GM23248 (cell line): ENCODE measurements around the gene RRAGB. TPM values are rescaled to one million over a fixed set of nuclear protein-coding genes. Genes with fewer than 3 reads are reported as not detected.
A peak's percentile ranks its signal among the peaks of the same experiment; 100 is the strongest.

ENCODE experiments used
- DNase-seq: peaks from one replicate; pipeline ENCODE4 v3.0.0-alpha.2; 2015
- H2AFZ ChIP-seq: fragments of 200-600 bp; sonication (generic); 2 replicates; pipeline ENCODE4 v1.6.1; 2016; ENCODE audit warnings: antibody characterized with exemption
- H3F3A ChIP-seq: fragments of 200-600 bp; sonication (generic); 2 replicates; pipeline ENCODE4 v1.6.1; 2016; ENCODE audit warnings: mild to moderate bottlenecking, antibody characterized with exemption, mixed run types; ENCODE audit not compliant: insufficient read depth
- H3K27ac ChIP-seq: fragments of 200-600 bp; sonication (generic); 2 replicates; pipeline ENCODE4 v1.5.1; 2016; ENCODE audit warnings: mild to moderate bottlenecking
- H3K27me3 ChIP-seq: fragments of 200-600 bp; sonication (generic); replicated peaks from 2 replicates; pipeline ENCODE4 v1.6.1; 2016; ENCODE audit warnings: mild to moderate bottlenecking; ENCODE audit not compliant: insufficient read depth
- H3K36me3 ChIP-seq: fragments of 200-600 bp; sonication (generic); 2 replicates; pipeline ENCODE4 v1.6.1; 2016; ENCODE audit warnings: low read depth, mild to moderate bottlenecking
- H3K4me1 ChIP-seq: fragments of 200-600 bp; sonication (generic); 2 replicates; pipeline ENCODE4 v1.6.1; 2016; ENCODE audit warnings: mild to moderate bottlenecking; ENCODE audit not compliant: insufficient read depth
- H3K4me2 ChIP-seq: fragments of 200-600 bp; sonication (generic); one replicate; pipeline ENCODE4 v1.6.1; 2016; ENCODE audit warnings: mild to moderate bottlenecking; ENCODE audit not compliant: unreplicated experiment
- H3K4me3 ChIP-seq: fragments of 200-600 bp; sonication (generic); 2 replicates; pipeline ENCODE4 v1.5.1; 2016; ENCODE audit warnings: mild to moderate bottlenecking
- H3K79me2 ChIP-seq: fragments of 200-600 bp; sonication (generic); 2 replicates; pipeline ENCODE4 v1.6.1; 2016; ENCODE audit warnings: mild to moderate bottlenecking; ENCODE audit not compliant: insufficient read depth
- H3K9ac ChIP-seq: fragments of 200-600 bp; sonication (generic); 2 replicates; pipeline ENCODE4 v1.6.1; 2016; ENCODE audit warnings: mild to moderate bottlenecking
- H3K9me2 ChIP-seq: fragments of 200-600 bp; sonication (generic); 2 replicates; pipeline ENCODE4 v1.6.1; 2016; ENCODE audit warnings: mixed run types, mild to moderate bottlenecking, moderate library complexity; ENCODE audit not compliant: insufficient read depth
- H3K9me3 ChIP-seq: fragments of 200-600 bp; sonication (generic); one replicate; pipeline ENCODE4 v1.6.1; 2017; ENCODE audit warnings: low read depth
- H4K20me1 ChIP-seq: fragments of 200-600 bp; sonication (generic); 2 replicates; pipeline ENCODE4 v1.6.0; 2016; ENCODE audit not compliant: insufficient read depth
- EZH2 ChIP-seq: fragments of 200-600 bp; sonication (generic); IDR thresholded peaks from 2 replicates; pipeline ENCODE4 v1.6.1; 2018; ENCODE audit warnings: antibody characterized with exemption, mild to moderate bottlenecking; ENCODE audit not compliant: insufficient read depth, poor library complexity, severe bottlenecking
- EZH2phosphoT487 ChIP-seq: fragments of 200-600 bp; sonication (generic); IDR thresholded peaks from 2 replicates; pipeline ENCODE4 v1.6.1; 2018; ENCODE audit warnings: antibody characterized with exemption, moderate library complexity, mild to moderate bottlenecking, low read depth; ENCODE audit not compliant: insufficient read depth
- WGBS, 2 experiments: methylation state at CpG; one replicate each; pipeline ENCODE4 v1.1.6; 2015 to 2017; ENCODE audit warnings: low lambda C conversion rate in 2 of 2, low coverage in 1 of 2; ENCODE audit errors: missing lambda C conversion rate in 2 of 2; 5-methylcytosine and 5-hydroxymethylcytosine counted together
- in situ Hi-C: fragments of 300-500 bp; cut with MboI; formaldehyde crosslinking; loops from 2 replicates; pipeline ENCODE4 v1.15.0; 2020
- polyA plus RNA-seq: library from polyadenylated mRNA; unstranded; fragments of >200 nt; fragmentation: Nextera tagmentation; extraction: Ambion mirVana; gene quantifications from 2 replicates; pipeline ENCODE4 v1.2.1, GENCODE V29; 2016
- total RNA-seq: library from RNA; depleted of rRNA; stranded (reverse); fragments of >200 nt; shearing (Covaris generic); gene quantifications from 2 replicates; pipeline ENCODE4 v1.2.3, GENCODE V29; 2014

RRAGB gene
- total and polyA plus RNA-seq, 2 experiments from 2014 or later = 19.0 to 21.3 TPM

DNA sequence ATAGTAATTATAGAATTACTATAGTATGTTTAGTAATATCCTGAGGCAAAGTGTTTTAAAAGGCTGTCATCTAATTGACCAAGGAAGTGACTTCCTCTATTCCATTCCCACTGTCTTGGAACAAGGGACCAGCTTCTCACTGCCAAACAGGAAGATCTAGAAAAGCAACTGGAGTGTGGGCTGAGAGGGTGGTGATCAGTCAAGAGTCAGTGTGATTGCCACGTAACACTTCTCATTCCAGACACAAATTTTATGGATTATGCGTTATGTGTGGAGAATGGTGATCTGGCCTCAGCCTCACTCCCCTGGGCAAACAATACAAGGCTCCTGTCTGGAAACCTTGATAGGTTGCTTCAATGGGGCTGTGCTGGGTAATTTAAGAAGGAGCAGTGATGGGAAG, 60.0 kb downstream of the RRAGB start:
- no peak overlapping the region for H2AFZ ChIP-seq
- no peak overlapping the region for H3K9ac ChIP-seq
- H3K4me2 ChIP-seq = no peak overlapping the region
- DNase-seq = no peak
- no peaks in the 10 kb centered on the region for H3K9me2 ChIP-seq
- H3K4me1 ChIP-seq = no peaks in the 10 kb centered on the region
- H3K79me2 ChIP-seq = no peaks in the 10 kb centered on the region
- H3K27ac ChIP-seq = no peak overlapping the region
- 96 to 100% methylated on average over 2 of the region's 2 CpGs for WGBS, 2 experiments
- no peak overlapping the region for H3K4me3 ChIP-seq
- H3K9me3 ChIP-seq = no peaks in the 10 kb centered on the region
- no peaks in the 10 kb centered on the region for H4K20me1 ChIP-seq
- H3K36me3 ChIP-seq = no peaks in the 10 kb centered on the region
- TF ChIP-seq EZH2 = no peak
- TF ChIP-seq EZH2phosphoT487 = no peak
- in situ Hi-C loops = no loop called here
- H3K27me3 ChIP-seq = no peaks in the 10 kb centered on the region
- no peaks in the 10 kb centered on the region for H3F3A ChIP-seq

DNA sequence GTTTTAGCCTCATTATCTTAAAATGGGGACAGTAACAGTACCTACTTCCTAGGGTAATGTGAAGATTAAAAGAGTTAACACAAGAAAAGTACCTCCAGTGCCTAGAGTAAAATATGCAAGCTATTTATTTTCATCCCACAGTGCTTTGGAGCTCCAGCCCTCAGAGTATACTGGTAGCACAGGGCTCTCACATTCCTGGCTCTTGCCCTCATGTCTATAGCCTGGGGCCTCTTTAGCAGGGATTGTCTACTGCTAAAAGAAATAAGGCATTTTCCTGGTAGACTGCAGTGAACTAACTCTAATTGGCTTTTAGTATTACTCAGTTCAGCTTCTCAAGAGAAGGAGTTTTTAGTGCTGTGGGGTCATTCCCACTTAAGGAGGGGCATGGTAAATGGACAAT, 60.8 kb downstream of the RRAGB start:
- H3F3A ChIP-seq = no peaks in the 10 kb centered on the region
- no peaks in the 10 kb centered on the region for H3K79me2 ChIP-seq
- H3K27ac ChIP-seq = no peak overlapping the region
- H2AFZ ChIP-seq = no peak overlapping the region
- H3K27me3 ChIP-seq = no peaks in the 10 kb centered on the region
- H3K9ac ChIP-seq = no peak overlapping the region
- no peak overlapping the region for H3K4me2 ChIP-seq
- H3K36me3 ChIP-seq = no peaks in the 10 kb centered on the region
- DNase-seq = peak; percentile 14
- H3K4me1 ChIP-seq = no peaks in the 10 kb centered on the region
- no peak for TF ChIP-seq EZH2phosphoT487
- no peak for TF ChIP-seq EZH2
- no peaks in the 10 kb centered on the region for H3K9me2 ChIP-seq
- no peak overlapping the region for H3K4me3 ChIP-seq
- H3K9me3 ChIP-seq = no peaks in the 10 kb centered on the region
- no peaks in the 10 kb centered on the region for H4K20me1 ChIP-seq
- in situ Hi-C loops = no loop called here

DNA sequence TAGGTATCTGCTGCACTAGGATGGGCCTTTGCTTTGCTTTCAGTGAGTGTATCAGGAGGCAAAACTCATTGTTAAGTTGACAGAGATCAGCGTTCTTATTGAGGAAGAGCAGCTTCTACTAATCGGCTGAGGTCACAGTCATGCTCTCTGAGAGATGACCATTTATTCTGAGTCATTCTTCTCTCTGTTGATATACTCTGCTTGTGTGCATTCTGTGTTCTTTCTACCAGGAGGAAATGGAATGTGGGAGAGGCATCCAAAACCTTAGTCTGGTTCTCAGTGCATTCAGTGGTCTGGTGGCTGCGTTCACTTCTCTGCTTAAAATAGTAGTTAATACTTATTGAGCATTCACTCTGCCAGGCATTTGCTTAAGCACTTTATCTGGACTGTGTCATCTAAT, 66.2 kb downstream of the RRAGB start:
- WGBS, 2 experiments = 92 to 100% methylated on average over 3 of the region's 3 CpGs
- Histone ChIP-seq H3K79me2 (no peaks in the 10 kb centered on the region), H3K27ac (no peak overlapping the region), H3F3A (no peaks in the 10 kb centered on the region), H3K9ac (no peak overlapping the region), H3K4me2 (no peak overlapping the region), H3K9me2 (no peaks in the 10 kb centered on the region), H3K4me1 (no peaks in the 10 kb centered on the region), H3K4me3 (no peak overlapping the region), H2AFZ (no peak overlapping the region), H3K9me3 (no peaks in the 10 kb centered on the region), H3K36me3 (no peaks in the 10 kb centered on the region), H3K27me3 (no peaks in the 10 kb centered on the region), H4K20me1 (no peaks in the 10 kb centered on the region)
- in situ Hi-C loops = no loop called here
- no peak for DNase-seq
- TF ChIP-seq EZH2 = no peak
- no peak for TF ChIP-seq EZH2phosphoT487

DNA sequence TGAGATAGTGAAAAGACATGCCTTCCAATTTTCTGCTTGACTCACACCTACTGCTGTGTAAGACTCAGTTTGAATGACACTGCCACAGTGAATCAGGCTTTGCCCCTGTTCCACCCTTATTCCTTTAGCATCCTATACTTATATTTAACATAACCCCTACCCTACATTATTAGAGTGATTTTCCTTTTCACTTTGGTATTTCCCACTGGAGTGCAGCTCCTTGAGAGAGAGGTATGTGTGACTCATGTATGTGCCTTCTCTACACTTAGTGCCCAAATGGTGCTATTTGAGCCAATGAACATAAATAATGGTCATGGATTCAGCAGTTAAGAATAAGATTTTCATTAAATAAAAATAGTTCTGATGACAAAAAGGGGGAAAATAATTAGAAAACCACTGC, 69.5 kb downstream of the RRAGB start:
- Histone ChIP-seq H2AFZ (no peak overlapping the region), H3K9me2 (no peaks in the 10 kb centered on the region), H3K79me2 (no peaks in the 10 kb centered on the region), H3K27me3 (no peaks in the 10 kb centered on the region), H3K9me3 (no peaks in the 10 kb centered on the region), H3K27ac (no peak overlapping the region), H3K4me1 (no peaks in the 10 kb centered on the region), H3F3A (no peaks in the 10 kb centered on the region), H3K4me2 (no peak overlapping the region), H3K9ac (no peak overlapping the region), H3K4me3 (no peak overlapping the region), H3K36me3 (no peaks in the 10 kb centered on the region), H4K20me1 (no peaks in the 10 kb centered on the region)
- in situ Hi-C loops = no loop called here
- peak; percentile 10 for DNase-seq
- TF ChIP-seq EZH2phosphoT487 (no peak), EZH2 (no peak)

DNA sequence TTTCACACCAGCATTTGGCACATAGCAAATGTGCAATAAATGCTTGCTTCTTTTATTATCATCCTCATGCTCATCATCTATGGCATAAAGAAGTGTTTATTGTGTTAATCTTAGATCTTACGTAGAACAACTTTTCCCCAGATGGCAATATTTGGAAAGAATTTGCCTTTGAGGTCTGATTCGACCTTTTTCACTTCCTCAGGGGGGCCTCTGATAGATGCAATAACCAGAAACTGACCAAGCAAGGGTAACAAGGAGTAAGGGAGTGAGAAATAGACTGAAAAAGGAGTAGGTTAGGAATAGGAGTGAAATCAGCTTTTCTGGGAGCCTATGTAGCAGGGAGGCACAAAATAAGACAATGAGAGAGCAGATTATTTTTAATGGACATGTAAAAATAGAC, 70.2 kb downstream of the RRAGB start:
- H4K20me1 ChIP-seq = no peaks in the 10 kb centered on the region
- no peaks in the 10 kb centered on the region for H3F3A ChIP-seq
- H3K79me2 ChIP-seq = no peaks in the 10 kb centered on the region
- in situ Hi-C loops = no loop called here
- no peaks in the 10 kb centered on the region for H3K27me3 ChIP-seq
- no peaks in the 10 kb centered on the region for H3K36me3 ChIP-seq
- no peak overlapping the region for H2AFZ ChIP-seq
- H3K9ac ChIP-seq = no peak overlapping the region
- H3K4me2 ChIP-seq = no peak overlapping the region
- WGBS, 2 experiments = 57% methylated on average over 2 of the region's 2 CpGs; no CpG with 5 or more reads in 1 of the 2 experiments
- TF ChIP-seq EZH2 = no peak
- no peak for TF ChIP-seq EZH2phosphoT487
- no peaks in the 10 kb centered on the region for H3K9me3 ChIP-seq
- no peak overlapping the region for H3K4me3 ChIP-seq
- H3K9me2 ChIP-seq = no peaks in the 10 kb centered on the region
- H3K4me1 ChIP-seq = no peaks in the 10 kb centered on the region
- no peak overlapping the region for H3K27ac ChIP-seq
- no peak for DNase-seq
